Stomach smooth muscle (tissue), 2 donors: ENCODE data around the gene IGLL5.
"Not testable (repeated sequence)": the region's sequence is repeated elsewhere in the genome, so short reads cannot be mapped to it uniquely, and the experiment has no call there.

ENCODE experiments used
- H3K27ac ChIP-seq: one replicate; pipeline ENCODE4 v1.7.0; 2013; ENCODE audit warnings: mild to moderate bottlenecking, low read length, inconsistent platforms
- H3K27me3 ChIP-seq, 2 donors: one replicate each; pipeline ENCODE4 v1.7.0; 2013; ENCODE audit warnings: low read length in 2 of 2; ENCODE audit not compliant: insufficient read depth in 2 of 2, control insufficient read depth in 1 of 2
- H3K36me3 ChIP-seq, 2 donors: one replicate each; pipeline ENCODE4 v1.7.0; 2013; ENCODE audit warnings: low read length in 2 of 2; ENCODE audit not compliant: control insufficient read depth in 2 of 2, insufficient read depth in 2 of 2
- H3K4me1 ChIP-seq: one replicate; pipeline ENCODE4 v1.7.0; 2013; ENCODE audit warnings: low read length; ENCODE audit not compliant: control insufficient read depth, insufficient read depth
- H3K4me3 ChIP-seq, 2 donors: one replicate each; pipeline ENCODE4 v1.7.0; 2013; ENCODE audit warnings: low read length in 2 of 2
- H3K9ac ChIP-seq, 2 donors: one replicate each; pipeline ENCODE4 v1.7.0; 2013; ENCODE audit warnings: low read length in 2 of 2, mild to moderate bottlenecking in 1 of 2
- H3K9me3 ChIP-seq, 2 donors: one replicate each; pipeline ENCODE4 v1.7.0; 2013; ENCODE audit warnings: low read length in 2 of 2; ENCODE audit not compliant: control insufficient read depth in 2 of 2
- donor health status: healthy.
- donor health status: Pancreatic carcinoma.

The IGLL5 gene

DNA sequence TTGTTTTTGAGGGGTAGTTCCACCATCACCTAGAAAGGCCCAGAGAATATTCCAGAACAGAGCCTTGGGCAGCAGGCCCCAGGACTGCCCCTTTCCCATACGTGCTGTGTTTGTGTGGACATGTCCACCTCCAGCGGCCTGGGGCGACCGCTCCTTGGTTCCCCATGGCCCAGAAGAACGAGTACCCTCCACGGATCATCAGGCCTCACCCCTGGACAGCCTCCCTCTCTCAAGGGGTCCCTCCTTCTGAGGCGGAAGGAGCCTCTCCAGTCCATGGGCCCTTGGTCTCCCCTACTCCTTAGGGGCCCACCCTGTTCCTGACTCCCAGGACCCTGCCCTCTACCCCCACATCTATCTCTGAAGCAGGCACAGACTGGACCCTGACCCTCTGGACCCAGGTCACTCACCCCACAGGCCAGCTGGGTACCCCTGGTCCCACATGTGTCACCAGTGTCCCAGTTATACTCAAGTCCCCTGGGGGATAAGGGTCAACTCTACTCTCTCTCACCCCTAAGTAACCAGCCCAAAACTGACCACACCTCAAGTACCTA lies 32.6 kb downstream of the IGLL5 start:
- Histone ChIP-seq H3K27ac (no peak overlapping the region), H3K36me3 (no peaks in the 10 kb centered on the region), H3K27me3 (peaks cover 2 to 4% of the 10 kb centered on the region in 2 donors), H3K9ac (no peak overlapping the region), H3K4me3 (no peak overlapping the region), H3K4me1 (no peaks in the 10 kb centered on the region), H3K9me3 (no peaks in the 10 kb centered on the region)

GRCh38 chr22:22920910-22921550 lies 33.4 kb downstream of the IGLL5 start:
- Histone ChIP-seq H3K4me1 (no peaks in the 10 kb centered on the region), H3K9me3 (no peaks in the 10 kb centered on the region)

DNA sequence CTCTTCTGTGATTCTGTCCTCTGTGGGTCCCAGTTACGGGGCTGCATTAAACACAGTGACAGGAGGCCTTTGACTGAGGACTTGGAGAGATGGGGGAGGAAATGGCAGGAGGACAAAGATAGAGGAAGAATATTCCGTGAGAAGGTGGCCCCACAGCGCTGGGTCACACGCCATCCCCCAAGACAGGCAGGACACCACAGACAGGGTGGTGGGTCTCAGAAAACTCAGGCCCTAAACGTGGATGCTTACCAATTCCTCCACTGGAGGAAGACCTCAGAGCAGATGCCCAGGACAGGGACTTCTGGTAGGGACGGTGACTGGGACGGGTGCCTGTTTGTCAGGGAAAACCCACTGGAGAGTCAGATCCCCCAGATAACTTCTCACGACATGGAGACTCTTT lies 34.0 kb downstream of the IGLL5 start:
- Histone ChIP-seq H3K9me3 (no peaks in the 10 kb centered on the region), H3K4me1 (no peaks in the 10 kb centered on the region), H3K36me3 (no peaks in the 10 kb centered on the region), H3K4me3 (no peak overlapping the region), H3K9ac (no peak overlapping the region), H3K27me3 (peaks cover 2 to 4% of the 10 kb centered on the region in 2 donors), H3K27ac (no peak overlapping the region)

More at GRCh38 chr22:22920910-22921550, 33.4 kb downstream of the IGLL5 start:
- Histone ChIP-seq H3K36me3 (no peaks in the 10 kb centered on the region), H3K4me3 (no peak overlapping the region), H3K27ac (no peak overlapping the region), H3K9ac (no peak overlapping the region), H3K27me3 (peaks cover 2 to 4% of the 10 kb centered on the region in 2 donors)

- H3K27me3 ChIP-seq, H3K36me3 ChIP-seq, H3K4me1 ChIP-seq, H3K9ac ChIP-seq, H3K9me3 ChIP-seq, H3K4me3 ChIP-seq, H3K27ac ChIP-seq: not testable (repeated sequence)
These were observed 34.7 kb downstream of the IGLL5 start for GRCh38 chr22:22922092-22922953.

DNA sequence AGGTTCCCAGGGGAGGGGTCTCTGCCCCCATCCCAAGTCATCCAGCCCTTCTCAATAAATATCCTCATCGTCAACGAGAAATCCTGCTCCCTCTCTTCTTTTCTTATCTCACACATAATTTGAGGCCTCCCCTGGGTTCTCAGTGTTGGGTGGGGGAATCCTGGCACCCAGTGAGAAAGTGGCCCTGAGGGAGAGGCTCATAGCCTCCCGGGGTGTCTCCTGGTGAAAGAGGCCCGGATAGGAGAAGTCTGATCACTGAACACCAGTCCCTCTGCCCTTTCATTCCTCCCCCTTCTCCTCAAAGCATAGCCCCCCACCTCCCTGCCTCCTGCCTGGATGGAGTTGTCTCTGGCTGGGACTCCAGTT lies 35.3 kb downstream of the IGLL5 start:
- H3K4me1 ChIP-seq = no peaks in the 10 kb centered on the region
- no peaks in the 10 kb centered on the region for H3K9me3 ChIP-seq
- no peak overlapping the region for H3K4me3 ChIP-seq
- no peak overlapping the region for H3K9ac ChIP-seq
- peaks cover 4% of the 10 kb centered on the region in 2 donors for H3K27me3 ChIP-seq
- no peaks in the 10 kb centered on the region for H3K36me3 ChIP-seq
- no peak overlapping the region for H3K27ac ChIP-seq

- Histone ChIP-seq H3K36me3 (no peaks in the 10 kb centered on the region), H3K27me3 (peaks cover 4% of the 10 kb centered on the region in 2 donors), H3K4me3 (no peak overlapping the region), H3K27ac (no peak overlapping the region), H3K9ac (no peak overlapping the region), H3K9me3 (no peaks in the 10 kb centered on the region), H3K4me1 (no peaks in the 10 kb centered on the region)
These were observed 35.8 kb downstream of the IGLL5 start for GRCh38 chr22:22923379-22923778.

- Histone ChIP-seq H3K27me3 (peaks cover 4% of the 10 kb centered on the region in 2 donors), H3K27ac (no peak overlapping the region), H3K4me3 (no peak overlapping the region), H3K4me1 (no peaks in the 10 kb centered on the region), H3K9ac (no peak overlapping the region), H3K36me3 (no peaks in the 10 kb centered on the region), H3K9me3 (no peaks in the 10 kb centered on the region)
These were observed 36.3 kb downstream of the IGLL5 start for GRCh38 chr22:22923930-22924329.

GRCh38 chr22:22924369-22925145 lies 36.9 kb downstream of the IGLL5 start:
- no peaks in the 10 kb centered on the region for H3K9me3 ChIP-seq
- H3K9ac ChIP-seq = no peak overlapping the region
- no peak overlapping the region for H3K4me3 ChIP-seq
- H3K27me3 ChIP-seq = peaks cover 4% of the 10 kb centered on the region in 2 donors
- H3K36me3 ChIP-seq = no peaks in the 10 kb centered on the region
- H3K4me1 ChIP-seq = no peaks in the 10 kb centered on the region
- H3K27ac ChIP-seq = no peak overlapping the region

DNA sequence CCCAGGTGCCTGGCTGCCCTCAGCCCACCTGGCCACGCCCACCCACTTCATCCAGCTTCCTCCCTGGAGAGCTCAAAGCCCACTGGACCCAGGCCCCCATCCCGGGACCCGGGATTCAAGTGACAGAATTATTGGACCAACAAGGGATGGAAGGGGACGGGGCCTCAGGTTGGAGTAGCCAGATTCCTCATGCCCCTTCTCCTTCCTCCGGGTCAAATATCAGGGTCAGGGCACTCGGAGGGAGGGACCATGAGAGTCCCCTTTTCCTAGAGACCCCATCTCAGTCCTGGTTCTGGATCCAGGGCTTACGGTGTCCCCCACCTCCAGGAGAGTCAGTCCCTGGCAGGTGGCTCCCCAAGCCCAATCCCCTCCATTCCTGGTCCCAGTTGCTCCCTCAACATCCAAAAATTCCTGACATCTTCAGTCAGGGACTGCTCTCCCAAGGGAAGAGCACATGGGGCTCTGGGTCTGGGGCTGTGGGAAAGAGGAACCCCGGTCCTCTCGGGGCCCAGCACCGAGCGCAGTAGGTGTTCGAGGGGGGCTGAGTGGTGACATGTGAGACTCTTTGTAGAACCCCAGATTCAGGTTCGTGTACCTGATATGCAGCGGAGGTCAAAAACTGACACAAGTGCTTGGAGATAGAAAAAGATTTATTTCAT lies 37.7 kb downstream of the IGLL5 start:
- Histone ChIP-seq H3K27me3 (peaks cover 4% of the 10 kb centered on the region in 2 donors), H3K4me3 (no peak overlapping the region), H3K27ac (no peak overlapping the region), H3K9ac (no peak overlapping the region), H3K4me1 (no peaks in the 10 kb centered on the region), H3K36me3 (no peaks in the 10 kb centered on the region), H3K9me3 (no peaks in the 10 kb centered on the region)

GRCh38 chr22:22925805-22926369 lies 38.3 kb downstream of the IGLL5 start:
- no peak overlapping the region for H3K9ac ChIP-seq
- no peak overlapping the region for H3K4me3 ChIP-seq
- H3K9me3 ChIP-seq = no peaks in the 10 kb centered on the region
- no peaks in the 10 kb centered on the region for H3K36me3 ChIP-seq
- H3K27me3 ChIP-seq = peaks cover 2 to 8% of the 10 kb centered on the region in 2 donors
- H3K4me1 ChIP-seq = no peaks in the 10 kb centered on the region
- H3K27ac ChIP-seq = no peak overlapping the region
